ENCODE results near the gene MYOM3.

DNA sequence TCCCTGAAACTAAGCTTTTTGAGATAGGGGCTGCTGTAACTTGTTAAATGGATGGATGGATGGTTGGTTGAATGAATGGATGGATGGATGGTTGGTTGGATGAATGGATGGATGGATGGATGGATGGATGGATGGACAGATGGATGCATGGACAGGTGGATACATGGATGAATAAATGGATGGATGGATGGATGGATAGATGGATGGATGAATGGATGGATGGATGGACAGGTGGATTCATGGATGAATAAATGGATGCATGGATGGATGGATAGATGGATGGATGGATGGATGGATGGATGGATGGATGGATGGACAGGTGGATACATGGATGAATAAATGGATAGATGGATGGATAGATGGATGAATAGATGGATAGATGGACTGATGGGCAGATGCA lies 26.9 kb downstream of the MYOM3 start:
- TF ChIP-seq EZH2 (IDR thresholded peaks at IDR 0.05; ENCODE audit: borderline replicate concordance, insufficient read depth, low read length, poor library complexity, severe bottlenecking) (no peak), EP300 (conservative IDR thresholded peaks at IDR 0.05; ENCODE audit: poor library complexity, severe bottlenecking) (no peak), CTCF (IDR thresholded peaks at IDR 0.05; ENCODE audit: poor library complexity, severe bottlenecking) (no peak), SMC3 (conservative IDR thresholded peaks at IDR 0.05; ENCODE audit: poor library complexity) (no peak)

Data from neural cell (in vitro differentiated cells).